Right hindlimb (tissue), 1 donor: ENCODE measurements around the gene BTAF1.

ENCODE experiments used
- DNase-seq: peaks from one replicate; pipeline ENCODE4 v3.0.0-alpha.2; 2018

The BTAF1 gene

GRCh38 chr10:92054807-92055206, 131.2 kb downstream of the BTAF1 start:
- no peak for DNase-seq

GRCh38 chr10:92062273-92062672, 138.7 kb downstream of the BTAF1 start:
- no peak for DNase-seq

GRCh38 chr10:92064506-92064905, 140.9 kb downstream of the BTAF1 start:
- DNase-seq: no peak

- no peak for DNase-seq
Measured at GRCh38 chr10:92066386-92066785, 142.8 kb downstream of the BTAF1 start.

GRCh38 chr10:92068900-92069299, 145.3 kb downstream of the BTAF1 start:
- DNase-seq: no peak

GRCh38 chr10:92074126-92074887, 150.7 kb downstream of the BTAF1 start:
- no peak for DNase-seq

GRCh38 chr10:92075829-92076228, 152.3 kb downstream of the BTAF1 start:
- no peak for DNase-seq

- DNase-seq: no peak
Measured at GRCh38 chr10:92076722-92077121, 153.2 kb downstream of the BTAF1 start.

GRCh38 chr10:92079003-92079402, 155.4 kb downstream of the BTAF1 start:
- DNase-seq: no peak
